GM23248 (cell line): ENCODE data around the gene CNTN4.

ENCODE experiments used
- EZH2 ChIP-seq: fragments of 200-600 bp; sonication (generic); IDR thresholded peaks from 2 replicates; pipeline ENCODE4 v1.6.1; 2018; ENCODE audit warnings: antibody characterized with exemption, mild to moderate bottlenecking; ENCODE audit not compliant: insufficient read depth, poor library complexity, severe bottlenecking
- EZH2phosphoT487 ChIP-seq: fragments of 200-600 bp; sonication (generic); IDR thresholded peaks from 2 replicates; pipeline ENCODE4 v1.6.1; 2018; ENCODE audit warnings: antibody characterized with exemption, moderate library complexity, mild to moderate bottlenecking, low read depth; ENCODE audit not compliant: insufficient read depth

- TF ChIP-seq EZH2 = no peak
- TF ChIP-seq EZH2phosphoT487 = no peak
Observed at GRCh38 chr3:3084890-3085289, 986.2 kb downstream of the CNTN4 start.
